Measurements from ENCODE around the gene AGPS.

The AGPS gene

GRCh38 chr2:177584030-177584692 lies 191.6 kb downstream of the AGPS start:
- no peak overlapping the region for H3K4me3 ChIP-seq (ENCODE audit: low read depth, low read length)
- DNase-seq (ENCODE audit: low read depth): no peak
- TF ChIP-seq CTCF (IDR thresholded peaks at IDR 0.05; ENCODE audit: control insufficient read depth, extremely low read depth, insufficient read depth): no peak

GRCh38 chr2:177585234-177585863 lies 192.8 kb downstream of the AGPS start:
- no peak for TF ChIP-seq CTCF (IDR thresholded peaks at IDR 0.05; ENCODE audit: control insufficient read depth, extremely low read depth, insufficient read depth)
- no peak overlapping the region for H3K4me3 ChIP-seq (ENCODE audit: low read depth, low read length)
- peak; percentile 52 for DNase-seq (ENCODE audit: low read depth)

GRCh38 chr2:177586154-177586553 lies 193.6 kb downstream of the AGPS start:
- no peak for DNase-seq (ENCODE audit: low read depth)
- TF ChIP-seq CTCF (IDR thresholded peaks at IDR 0.05; ENCODE audit: control insufficient read depth, extremely low read depth, insufficient read depth): no peak
- no peak overlapping the region for H3K4me3 ChIP-seq (ENCODE audit: low read depth, low read length)

- H3K4me3 ChIP-seq (ENCODE audit: low read depth, low read length): no peak overlapping the region
- no peak for TF ChIP-seq CTCF (IDR thresholded peaks at IDR 0.05; ENCODE audit: control insufficient read depth, extremely low read depth, insufficient read depth)
- no peak for DNase-seq (ENCODE audit: low read depth)
Measured at GRCh38 chr2:177587371-177587770, 194.8 kb downstream of the AGPS start.

GRCh38 chr2:177588671-177589070 lies 196.1 kb downstream of the AGPS start:
- H3K4me3 ChIP-seq (ENCODE audit: low read depth, low read length): no peak overlapping the region

GRCh38 chr2:177589186-177589585 lies 196.6 kb downstream of the AGPS start:
- DNase-seq (ENCODE audit: low read depth): no peak
- H3K4me3 ChIP-seq (ENCODE audit: low read depth, low read length): no peak overlapping the region
- no peak for TF ChIP-seq CTCF (IDR thresholded peaks at IDR 0.05; ENCODE audit: control insufficient read depth, extremely low read depth, insufficient read depth)

More at GRCh38 chr2:177588671-177589070, 196.1 kb downstream of the AGPS start:
- no peak for TF ChIP-seq CTCF (IDR thresholded peaks at IDR 0.05; ENCODE audit: control insufficient read depth, extremely low read depth, insufficient read depth)
- DNase-seq (ENCODE audit: low read depth): no peak

GRCh38 chr2:177592397-177592796 lies 199.8 kb downstream of the AGPS start:
- DNase-seq (ENCODE audit: low read depth): no peak
- no peak for TF ChIP-seq CTCF (IDR thresholded peaks at IDR 0.05; ENCODE audit: control insufficient read depth, extremely low read depth, insufficient read depth)
- no peak overlapping the region for H3K4me3 ChIP-seq (ENCODE audit: low read depth, low read length)
